Psoas muscle (tissue), 8 donors: ENCODE measurements around the gene ASPSCR1. TPM values are rescaled to one million over a fixed set of nuclear protein-coding genes. Genes with fewer than 3 reads are reported as not detected.
A peak's percentile ranks its signal among the peaks of the same experiment; 100 is the strongest.

Experiments
- ATAC-seq, 4 donors: fragments of 200-7000 bp; cut with Tn5 transposase; one replicate each; pipeline ENCODE4 v1.9.1; 2020; ENCODE audit warnings: moderate library complexity in 3 of 4, mild to moderate bottlenecking in 2 of 4
- DNase-seq, 2 donors: peaks; one replicate each; pipeline ENCODE4 v3.0.0-alpha.2; 2020
- H3K27ac ChIP-seq: fragments of 200-600 bp; one replicate; pipeline ENCODE4 v1.8.0; 2022
- H3K27me3 ChIP-seq, 3 donors: fragments of 200-600 bp in 1 of 3; one replicate each; pipeline versions ENCODE4 v1.6.1 to v1.8.0; 2013 to 2022; ENCODE audit warnings: low read length in 2 of 3, mild to moderate bottlenecking in 2 of 3, moderate library complexity in 1 of 3; ENCODE audit not compliant: insufficient read depth in 3 of 3
- H3K36me3 ChIP-seq, 2 donors: fragments of 200-600 bp in 1 of 2; one replicate each; pipeline versions ENCODE4 v1.6.1 to v1.8.0; 2013 to 2022; ENCODE audit warnings: low read depth in 1 of 2, mild to moderate bottlenecking in 1 of 2, moderate library complexity in 1 of 2; ENCODE audit not compliant: insufficient read depth in 1 of 2
- H3K4me1 ChIP-seq: fragments of 200-600 bp; one replicate; pipeline ENCODE4 v1.8.0; 2022
- H3K4me3 ChIP-seq: fragments of 200-600 bp; one replicate; pipeline ENCODE4 v1.8.0; 2022; ENCODE audit warnings: mild to moderate bottlenecking
- H3K9me3 ChIP-seq: fragments of 200-600 bp; one replicate; pipeline ENCODE4 v1.8.0; 2022
- CTCF ChIP-seq: fragments of 200-600 bp; IDR thresholded peaks from one replicate; pipeline ENCODE4 v1.8.0; 2022; ENCODE audit warnings: antibody characterized with exemption
- WGBS, 3 donors: extraction: QIAGEN DNeasy Blood & Tissue Kit; methylation state at CpG; one replicate each; pipeline versions ENCODE4 v1.1.6 to v1.1.7; 2013; 5-methylcytosine and 5-hydroxymethylcytosine counted together
- intact Hi-C, 2 donors: fragments of 100-400 bp; cut with DNase I; formaldehyde crosslinking; loops; one replicate each; pipeline versions ENCODE4 v1.11.0 to v1.14.2; 2022
- polyA plus RNA-seq, 3 donors: library from polyadenylated mRNA; stranded (reverse); fragments of 200-250 nt; gene quantifications; one replicate each; pipeline ENCODE4 v1.2.3, GENCODE V29; 2013
- total RNA-seq, 4 donors: library from RNA; stranded (reverse); fragmentation: NEBNext Ultra II Directional in 2 of 4; extraction: Animal tissue kit (Norgen Biotek cat#: 25700) in 2 of 4; gene quantifications; one replicate each; pipeline versions ENCODE4 v1.2.1 to v1.2.4, GENCODE V29; 2021 to 2023
- donor health status: healthy with polysubstance abuse.
- donor health status: DM: no; HTN: no; CAD: no; lungs with moderate emphysema.
- donor health status: Bipolar disorder and iron deficiency.
- donor health status: healthy.
- donor health status: DM: yes; HTN: yes; CAD: no.
- donor health status: DM: no; HTN: no; CAD: no.
- donor health status: DM: no; HTN: no; CAD: no.
- donor health status: DM: yes; HTN: yes; CAD: no.

The ASPSCR1 gene
- total and polyA plus RNA-seq, 7 donors, result 27.7 to 37.4 (median 33.0) TPM

DNA sequence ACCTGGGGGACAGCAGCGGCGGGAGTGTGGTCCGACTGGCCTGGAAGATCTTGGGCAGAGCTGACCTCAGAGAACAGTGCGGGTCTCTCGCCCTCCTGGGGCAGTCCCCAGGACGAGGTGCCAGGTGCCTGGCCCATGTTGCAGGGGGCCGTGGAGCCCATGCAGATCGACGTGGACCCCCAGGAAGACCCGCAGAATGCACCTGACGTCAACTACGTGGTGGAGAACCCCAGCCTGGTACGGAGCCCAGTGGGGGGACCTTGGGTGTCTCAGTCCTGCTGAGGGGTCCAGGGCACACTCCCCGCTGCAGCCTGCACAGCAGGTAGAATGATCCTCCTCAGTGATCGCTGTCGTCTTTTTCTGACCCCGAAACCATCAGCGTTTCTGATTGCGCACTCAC, 75.7 kb downstream of the ASPSCR1 start:
- no peak overlapping the region for H3K27ac ChIP-seq
- H3K4me3 ChIP-seq, result peak overlapping the region; percentile 84
- ATAC-seq, result no peak
- 79 to 89% (median 85%) methylated on average over 18 to 19 of the region's 19 CpGs for WGBS, 3 donors
- H3K4me1 ChIP-seq, result peaks cover 26% of the 10 kb centered on the region
- DNase-seq, result no peak
- H3K27me3 ChIP-seq, result no peaks in the 10 kb centered on the region
- intact Hi-C loops, result loop anchor here in 1 of 2 donors (1.0 kb wide), 1 partner anchor 12 kb away; the partner anchor contains the start of gene DUS1L
- no peak for TF ChIP-seq CTCF
- peaks cover 0 to 64% of the 10 kb centered on the region in 2 donors for H3K36me3 ChIP-seq
- no peaks in the 10 kb centered on the region for H3K9me3 ChIP-seq

DNA sequence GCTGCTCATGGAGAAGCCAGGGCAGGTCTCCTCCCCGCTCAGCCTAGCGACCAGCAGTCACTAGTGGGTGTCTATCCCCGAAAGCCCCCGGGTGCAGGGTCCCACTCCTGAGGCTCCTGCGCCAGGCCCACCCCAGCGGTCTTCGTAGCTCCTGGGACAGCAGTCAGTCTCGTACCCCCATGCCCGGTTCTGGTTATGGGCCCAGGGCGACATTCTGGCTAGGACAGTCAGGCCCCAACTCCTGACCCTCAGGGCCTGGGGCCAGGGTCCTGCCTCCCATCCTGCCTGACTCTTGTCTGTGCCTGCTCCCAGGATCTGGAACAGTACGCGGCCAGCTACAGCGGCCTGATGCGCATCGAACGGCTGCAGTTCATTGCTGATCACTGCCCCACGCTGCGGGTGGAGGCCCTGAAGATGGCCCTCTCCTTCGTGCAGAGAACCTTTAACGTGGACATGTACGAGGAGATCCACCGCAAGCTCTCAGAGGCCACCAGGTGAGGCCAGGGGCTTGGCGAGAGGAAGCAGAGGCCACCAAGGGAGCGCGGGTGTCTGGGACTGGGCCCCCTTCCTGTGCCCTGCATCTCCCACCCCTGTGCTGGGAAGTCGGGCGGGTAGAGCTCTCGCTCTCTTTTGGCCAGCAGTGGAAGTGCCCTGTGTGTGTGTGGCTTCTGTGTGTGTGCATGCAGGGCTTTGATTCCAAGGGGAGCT, 76.3 kb downstream of the ASPSCR1 start:
- Histone ChIP-seq H3K4me3 (no peak overlapping the region), H3K27me3 (no peaks in the 10 kb centered on the region), H3K27ac (no peak overlapping the region), H3K9me3 (no peaks in the 10 kb centered on the region), H3K36me3 (peaks cover 0 to 65% of the 10 kb centered on the region in 2 donors), H3K4me1 (peaks cover 26% of the 10 kb centered on the region)
- no peak for ATAC-seq
- WGBS, 3 donors, result 92 to 95% (median 93%) methylated on average over 25 to 28 of the region's 28 CpGs
- TF ChIP-seq CTCF, result no peak
- intact Hi-C loops, result loop anchor here in 1 of 2 donors (1.0 kb wide), 1 partner anchor 12 kb away; the partner anchor contains the start of gene DUS1L
- peak; percentile 10 to 53 for DNase-seq

DNA sequence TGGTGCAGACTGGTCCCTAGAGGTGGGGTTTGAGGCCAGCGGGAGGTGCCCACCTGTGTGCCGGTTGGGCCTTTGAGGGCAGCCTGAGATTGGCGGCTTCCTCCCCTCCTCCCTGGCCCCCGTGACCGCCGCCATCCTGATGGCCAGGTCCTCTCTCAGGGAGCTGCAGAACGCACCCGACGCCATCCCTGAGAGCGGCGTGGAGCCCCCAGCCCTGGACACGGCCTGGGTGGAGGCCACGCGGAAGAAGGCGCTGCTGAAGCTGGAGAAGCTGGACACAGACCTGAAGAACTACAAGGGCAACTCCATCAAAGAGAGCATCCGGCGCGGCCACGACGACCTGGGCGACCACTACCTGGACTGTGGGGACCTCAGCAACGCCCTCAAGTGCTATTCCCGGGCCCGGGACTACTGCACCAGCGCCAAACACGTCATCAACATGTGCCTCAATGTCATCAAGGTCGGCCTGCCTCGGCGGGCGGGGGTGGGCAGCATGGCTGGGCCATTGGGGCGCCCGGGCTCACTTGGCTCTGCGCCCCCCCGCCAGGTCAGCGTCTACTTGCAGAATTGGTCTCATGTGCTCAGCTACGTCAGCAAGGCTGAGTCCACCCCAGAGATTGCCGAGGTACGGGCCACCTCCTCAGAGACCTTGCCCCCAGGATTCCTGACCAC, 77.1 kb downstream of the ASPSCR1 start:
- Histone ChIP-seq H3K4me3 (no peak overlapping the region), H3K27me3 (no peaks in the 10 kb centered on the region), H3K9me3 (no peaks in the 10 kb centered on the region), H3K36me3 (peaks cover 0 to 71% of the 10 kb centered on the region in 2 donors), H3K4me1 (peaks cover 26% of the 10 kb centered on the region), H3K27ac (no peak overlapping the region)
- ATAC-seq (no peak), DNase-seq (peak; percentile 14 to 47)
- intact Hi-C loops, result no loop called here
- WGBS, 3 donors, result 89 to 91% (median 90%) methylated on average over 34 to 38 of the region's 38 CpGs
- TF ChIP-seq CTCF, result no peak

DNA sequence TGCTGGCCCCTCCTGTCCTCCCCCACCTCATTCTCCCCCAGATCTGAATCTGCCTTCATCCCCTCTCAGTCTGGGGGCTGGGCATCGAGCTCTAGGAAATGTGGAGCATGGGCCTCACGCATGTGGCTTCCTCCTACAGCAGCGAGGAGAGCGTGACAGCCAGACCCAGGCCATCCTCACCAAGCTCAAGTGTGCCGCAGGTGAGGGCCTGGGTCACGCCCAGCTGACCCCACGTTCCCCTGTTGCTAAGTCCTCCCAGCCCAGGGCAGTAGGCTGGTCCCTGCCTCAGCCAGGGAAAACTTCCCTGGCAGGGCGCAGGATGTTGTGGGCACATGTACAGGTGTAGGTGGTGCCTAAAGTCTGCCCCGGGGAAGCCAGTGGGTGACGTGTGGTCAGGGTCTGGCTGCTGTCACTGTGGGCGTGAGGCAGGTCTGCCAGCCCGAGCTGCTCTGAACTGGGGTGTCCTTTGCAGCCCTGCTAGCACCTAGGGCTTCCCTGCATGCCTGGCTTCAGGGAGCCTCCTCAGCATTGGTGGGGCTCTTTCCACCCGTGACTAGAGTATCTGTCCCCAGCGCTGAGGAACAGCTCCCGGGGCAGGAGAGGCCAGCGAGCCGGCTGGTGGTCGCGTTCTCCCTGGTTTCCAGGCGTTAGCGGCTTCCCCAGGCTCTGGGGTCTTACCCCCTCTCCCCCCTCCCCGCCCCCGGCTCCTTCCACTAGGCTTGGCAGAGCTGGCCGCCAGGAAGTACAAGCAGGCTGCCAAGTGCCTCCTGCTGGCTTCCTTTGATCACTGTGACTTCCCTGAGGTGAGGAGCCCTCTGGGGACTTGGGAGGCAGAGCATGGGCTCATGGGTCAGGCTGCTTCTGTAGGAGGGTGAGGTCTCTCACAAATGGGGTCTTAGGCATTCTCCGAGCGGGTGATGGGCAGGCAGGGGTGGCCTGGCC, 77.9 kb downstream of the ASPSCR1 start:
- H3K27me3 ChIP-seq, result no peaks in the 10 kb centered on the region
- no peak for TF ChIP-seq CTCF
- no peaks in the 10 kb centered on the region for H3K9me3 ChIP-seq
- peaks cover 0 to 71% of the 10 kb centered on the region in 2 donors for H3K36me3 ChIP-seq
- DNase-seq (peak in 1 of 2 donors; percentile 51), ATAC-seq (no peak)
- intact Hi-C loops, result no loop called here
- WGBS, 3 donors, result 76 to 84% (median 82%) methylated on average over 22 to 26 of the region's 26 CpGs
- H3K4me1 ChIP-seq, result peaks cover 21% of the 10 kb centered on the region
- H3K27ac ChIP-seq, result no peak overlapping the region
- no peak overlapping the region for H3K4me3 ChIP-seq
